ENCODE measurements around the gene RMI2.

Gene RMI2

GRCh38 chr16:11333010-11333409 is 12.2 kb upstream of the RMI2 start:
- Histone ChIP-seq H3K4me3 (no peak overlapping the region), H3K36me3 (no peaks in the 10 kb centered on the region), H3K27ac (no peak overlapping the region), H3K27me3 (peaks cover 0 to 3% of the 10 kb centered on the region in 2 donors), H3K4me1 (peaks cover 0 to 16% (median 10%) of the 10 kb centered on the region in 4 donors), H3K9me3 (no peaks in the 10 kb centered on the region)
- intact Hi-C loops (cut with DNase I; ENCODE audit: low total_unique reads) = no loop called here
- no peak for DNase-seq
- TF ChIP-seq, protein P1, sequence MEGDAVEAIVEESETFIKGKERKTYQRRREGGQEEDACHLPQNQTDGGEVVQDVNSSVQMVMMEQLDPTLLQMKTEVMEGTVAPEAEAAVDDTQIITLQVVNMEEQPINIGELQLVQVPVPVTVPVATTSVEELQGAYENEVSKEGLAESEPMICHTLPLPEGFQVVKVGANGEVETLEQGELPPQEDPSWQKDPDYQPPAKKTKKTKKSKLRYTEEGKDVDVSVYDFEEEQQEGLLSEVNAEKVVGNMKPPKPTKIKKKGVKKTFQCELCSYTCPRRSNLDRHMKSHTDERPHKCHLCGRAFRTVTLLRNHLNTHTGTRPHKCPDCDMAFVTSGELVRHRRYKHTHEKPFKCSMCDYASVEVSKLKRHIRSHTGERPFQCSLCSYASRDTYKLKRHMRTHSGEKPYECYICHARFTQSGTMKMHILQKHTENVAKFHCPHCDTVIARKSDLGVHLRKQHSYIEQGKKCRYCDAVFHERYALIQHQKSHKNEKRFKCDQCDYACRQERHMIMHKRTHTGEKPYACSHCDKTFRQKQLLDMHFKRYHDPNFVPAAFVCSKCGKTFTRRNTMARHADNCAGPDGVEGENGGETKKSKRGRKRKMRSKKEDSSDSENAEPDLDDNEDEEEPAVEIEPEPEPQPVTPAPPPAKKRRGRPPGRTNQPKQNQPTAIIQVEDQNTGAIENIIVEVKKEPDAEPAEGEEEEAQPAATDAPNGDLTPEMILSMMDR (IDR thresholded peaks at IDR 0.05) = no peak

DNA sequence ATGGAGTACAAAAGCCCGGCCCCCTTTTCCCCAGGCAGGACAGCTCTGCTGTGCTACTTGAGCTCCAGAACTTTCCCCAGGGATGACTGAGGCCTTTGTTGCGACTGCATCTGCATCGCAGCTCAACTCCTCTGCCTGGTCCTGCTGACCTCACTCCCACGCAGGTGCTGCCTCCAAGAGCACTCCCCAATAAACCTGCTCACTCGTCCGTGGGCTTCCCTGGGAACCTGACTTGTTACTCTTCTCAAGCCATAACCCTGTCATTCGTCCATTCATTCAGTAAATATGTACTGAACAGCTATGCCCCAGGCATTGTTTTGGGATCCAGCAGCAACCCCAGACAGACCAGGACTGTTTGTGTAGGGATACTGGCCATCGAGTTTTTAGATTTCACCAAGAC is 11.6 kb upstream of the RMI2 start:
- DNase-seq = no peak
- peaks cover 0 to 10% (median 6%) of the 10 kb centered on the region in 4 donors for H3K4me1 ChIP-seq
- H3K4me3 ChIP-seq = no peak overlapping the region
- no peaks in the 10 kb centered on the region for H3K9me3 ChIP-seq
- TF ChIP-seq, protein P1 (IDR thresholded peaks at IDR 0.05) = no peak
- H3K27ac ChIP-seq = no peak overlapping the region
- H3K36me3 ChIP-seq = no peaks in the 10 kb centered on the region
- peaks cover 0 to 3% of the 10 kb centered on the region in 2 donors for H3K27me3 ChIP-seq
- intact Hi-C loops (cut with DNase I; ENCODE audit: low total_unique reads) = no loop called here

DNA sequence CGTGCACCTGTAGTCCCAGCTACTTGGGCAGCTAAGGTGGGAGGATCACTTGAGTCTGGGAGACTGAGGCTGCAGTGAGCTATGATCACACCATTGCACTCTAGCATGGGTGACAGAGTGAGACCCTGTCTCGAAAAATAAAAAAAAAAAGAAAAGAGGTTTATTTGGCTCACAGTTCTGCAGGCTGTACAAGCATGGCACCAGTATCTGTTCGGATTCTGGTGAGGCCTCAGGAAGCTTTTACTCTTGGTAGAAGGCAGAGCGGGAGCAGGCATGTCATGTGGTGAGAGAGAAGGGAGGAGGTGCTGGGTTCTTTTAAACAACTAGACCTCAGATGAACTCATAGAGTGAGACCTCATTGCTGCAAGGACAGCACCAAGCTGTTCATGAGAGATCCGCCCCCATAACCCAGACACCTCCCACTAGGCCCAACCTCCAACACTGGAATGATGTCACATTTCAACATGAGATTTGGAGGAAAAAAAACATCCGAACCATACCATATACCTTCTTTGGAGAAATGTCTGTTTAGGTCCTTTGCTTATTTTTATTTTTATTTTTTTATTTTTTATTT is 10.3 kb upstream of the RMI2 start:
- no peaks in the 10 kb centered on the region for H3K4me1 ChIP-seq
- intact Hi-C loops (cut with DNase I; ENCODE audit: low total_unique reads) = no loop called here

GRCh38 chr16:11339075-11339474 is 6.2 kb upstream of the RMI2 start:
- H3K27ac ChIP-seq = no peak overlapping the region
- intact Hi-C loops (cut with DNase I; ENCODE audit: low total_unique reads) = no loop called here
- no peak overlapping the region for H3K4me3 ChIP-seq
- TF ChIP-seq, protein P1 (IDR thresholded peaks at IDR 0.05) = no peak
- H3K36me3 ChIP-seq = no peaks in the 10 kb centered on the region
- H3K4me1 ChIP-seq = no peaks in the 10 kb centered on the region
- no peak for DNase-seq
- no peaks in the 10 kb centered on the region for H3K9me3 ChIP-seq
- H3K27me3 ChIP-seq = no peaks in the 10 kb centered on the region

More for the DNA sequence above, 10.3 kb upstream of the RMI2 start:
- Histone ChIP-seq H3K36me3 (no peaks in the 10 kb centered on the region), H3K27me3 (peaks cover 0 to 3% of the 10 kb centered on the region in 2 donors), H3K9me3 (no peaks in the 10 kb centered on the region), H3K4me3 (no peak overlapping the region), H3K27ac (no peak overlapping the region)
- TF ChIP-seq, protein P1 (IDR thresholded peaks at IDR 0.05) = no peak
- no peak for DNase-seq

DNA sequence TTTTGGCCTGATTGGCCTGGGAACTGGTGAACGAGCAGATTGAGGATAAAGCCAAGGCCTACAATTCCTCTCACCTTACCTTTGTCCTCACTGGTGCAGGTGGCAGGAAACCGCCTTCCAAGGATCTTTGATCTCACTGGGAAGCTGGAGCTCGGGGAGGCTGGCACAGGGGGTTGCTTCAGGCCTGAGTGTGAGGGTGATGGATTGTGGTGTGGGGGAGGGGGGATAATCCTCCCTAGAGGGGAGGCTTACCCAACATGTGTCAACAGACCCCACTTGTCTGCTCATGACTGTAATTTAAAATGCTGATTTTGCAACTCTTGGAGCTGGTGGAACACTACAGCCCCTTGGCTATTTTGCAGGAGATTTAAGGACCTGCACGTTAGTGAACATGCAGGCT is 4.5 kb upstream of the RMI2 start:
- Histone ChIP-seq H3K4me3 (no peak overlapping the region), H3K4me1 (peaks cover 0 to 9% (median 2%) of the 10 kb centered on the region in 4 donors), H3K27ac (no peak overlapping the region), H3K27me3 (no peaks in the 10 kb centered on the region), H3K9me3 (no peaks in the 10 kb centered on the region), H3K36me3 (no peaks in the 10 kb centered on the region)
- intact Hi-C loops (cut with DNase I; ENCODE audit: low total_unique reads) = loop anchor here (10.0 kb wide), 2 partner anchors 206 to 366 kb away; no protein-coding TSS in a partner anchor
- TF ChIP-seq, protein P1 (IDR thresholded peaks at IDR 0.05) = no peak
- DNase-seq = no peak

Data from tibial artery (tissue), 4 donors.